Measurements from ENCODE around the gene ZNF594.
"Not testable (repeated sequence)": the region's sequence is repeated elsewhere in the genome, so short reads cannot be mapped to it uniquely, and the experiment has no call there.

The ZNF594 gene

DNA sequence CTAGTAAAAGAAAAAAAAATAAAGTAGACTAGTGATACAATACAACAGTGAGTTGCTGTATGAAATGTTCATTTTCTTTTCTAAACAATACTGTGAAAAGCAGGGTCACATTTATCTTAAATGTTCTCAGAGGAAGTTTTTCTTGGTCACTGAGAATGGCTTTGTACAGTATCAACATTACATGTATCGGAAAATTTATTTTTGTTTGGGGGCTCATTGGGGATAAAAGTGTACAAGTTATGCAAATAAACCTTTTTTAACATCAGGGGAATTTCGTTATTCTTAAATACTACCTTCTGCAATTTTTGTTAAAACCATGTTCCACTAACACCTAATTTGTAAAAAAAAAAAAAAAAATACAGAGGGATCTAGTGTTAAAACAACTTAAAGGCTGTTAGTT, 8.7 kb upstream of the ZNF594 start:
- DNase-seq: no peak

DNA sequence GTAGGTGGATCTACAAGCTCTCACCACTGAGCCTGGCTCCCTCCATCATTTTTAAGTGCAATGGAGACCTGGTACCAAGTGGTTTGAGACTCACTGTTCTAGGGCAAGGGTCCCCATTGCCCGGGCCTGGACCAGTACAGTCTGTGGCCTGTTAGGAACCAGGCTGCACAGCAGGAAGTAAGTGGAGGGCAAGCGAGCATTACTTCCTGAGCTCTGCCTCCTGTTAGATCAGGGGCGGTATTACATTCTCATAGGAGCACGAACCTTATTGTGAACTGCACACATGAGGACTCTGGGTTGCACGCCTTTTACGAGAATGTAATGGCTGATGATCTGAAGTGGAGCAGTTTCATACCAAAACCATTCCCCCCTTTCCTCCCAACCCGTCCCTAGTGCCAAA, 6.8 kb upstream of the ZNF594 start:
- DNase-seq: no peak

DNA sequence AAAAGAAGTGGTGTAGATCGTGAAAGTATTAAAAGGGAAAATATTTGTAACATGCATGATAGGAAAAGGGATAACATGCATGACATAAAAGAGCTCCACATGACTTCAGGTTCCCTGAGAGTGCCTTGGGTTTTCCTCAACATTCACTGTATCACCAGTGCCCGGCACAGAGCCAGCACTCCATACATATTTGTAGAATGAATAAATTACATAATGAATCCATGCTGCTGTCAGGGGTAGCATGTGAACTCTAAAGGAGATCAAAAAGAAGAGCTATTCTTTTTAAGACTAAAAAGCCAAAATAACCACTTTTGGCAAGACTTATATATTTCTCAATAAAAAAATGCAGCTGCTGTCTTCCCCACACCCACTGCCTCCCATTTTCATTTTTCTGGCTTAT, 2.7 kb upstream of the ZNF594 start:
- DNase-seq: no peak

DNA sequence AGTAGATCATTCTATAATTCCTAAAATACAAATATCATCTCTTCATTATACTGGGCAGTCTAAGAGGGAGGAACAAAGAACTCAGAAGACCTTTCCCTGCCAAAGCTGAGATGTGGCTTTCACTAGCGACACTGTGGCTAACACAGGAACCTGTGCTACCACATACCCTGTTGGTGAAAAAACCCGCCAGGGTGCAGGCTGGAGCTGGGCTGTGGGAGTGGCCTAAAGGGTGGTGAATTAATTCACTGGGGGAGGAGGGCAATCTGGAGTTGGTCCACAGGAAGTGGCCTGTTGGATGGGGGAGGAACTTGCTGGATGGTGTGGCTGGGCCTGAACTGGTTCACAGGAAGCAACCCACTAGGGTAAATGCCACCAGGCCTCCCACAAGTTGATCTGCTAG, 7.4 kb downstream of the ZNF594 start:
- no peak for DNase-seq

DNA sequence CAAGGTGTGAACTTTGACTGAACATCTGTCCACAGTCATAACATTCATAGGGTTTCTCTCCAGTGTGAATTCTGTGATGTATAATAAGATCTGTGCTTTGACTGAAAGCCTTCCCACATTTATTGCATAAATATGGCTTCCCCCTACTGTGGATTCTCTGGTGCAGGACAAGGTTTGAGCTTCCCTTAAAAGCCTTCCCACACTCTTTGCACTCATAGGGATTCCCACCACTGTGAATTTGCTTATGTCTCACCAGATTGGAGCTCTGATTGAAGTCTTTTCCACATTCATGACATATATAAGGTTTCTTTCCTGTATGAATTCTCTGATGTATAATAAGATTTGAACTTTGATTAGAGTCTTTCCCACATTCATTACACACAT, 8.3 kb downstream of the ZNF594 start:
- DNase-seq: no peak

DNA sequence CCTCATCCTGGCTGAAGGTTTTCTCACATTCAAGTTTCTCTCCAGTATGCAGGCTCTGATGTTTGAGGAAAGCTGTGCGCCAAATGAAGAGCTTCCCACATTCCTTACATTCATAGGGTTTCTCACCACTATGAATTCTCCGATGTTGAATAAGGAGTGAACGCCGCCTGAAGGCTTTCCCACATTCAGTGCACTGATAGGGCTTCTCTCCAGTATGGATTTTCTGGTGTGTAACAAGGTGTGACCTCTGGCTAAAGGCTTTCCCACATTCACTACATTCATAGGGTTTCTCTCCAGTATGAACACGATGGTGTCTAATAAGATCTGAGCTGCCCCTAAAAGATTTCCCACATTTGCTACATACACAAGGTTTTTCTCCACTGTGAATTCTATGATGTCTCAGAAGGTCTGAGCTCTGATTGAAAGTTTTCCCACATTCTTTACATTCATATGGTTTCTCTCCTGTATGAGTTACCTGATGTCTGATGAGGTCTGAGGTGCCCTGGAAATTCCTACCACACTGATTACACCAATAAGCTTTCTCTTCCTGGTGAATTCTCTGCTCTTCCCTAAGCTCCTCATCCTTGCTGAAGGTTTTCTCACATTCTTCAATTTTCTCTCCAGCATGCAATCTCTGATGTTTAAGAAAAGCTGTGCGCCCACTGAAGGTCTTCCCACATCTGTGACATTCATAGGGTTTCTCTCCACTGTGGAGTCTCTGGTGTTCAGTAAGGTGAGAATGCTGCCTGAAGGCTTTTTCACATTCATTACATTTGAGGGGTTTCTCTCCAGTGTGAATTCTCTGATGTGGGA, 8.9 kb downstream of the ZNF594 start:
- DNase-seq: no peak

DNA sequence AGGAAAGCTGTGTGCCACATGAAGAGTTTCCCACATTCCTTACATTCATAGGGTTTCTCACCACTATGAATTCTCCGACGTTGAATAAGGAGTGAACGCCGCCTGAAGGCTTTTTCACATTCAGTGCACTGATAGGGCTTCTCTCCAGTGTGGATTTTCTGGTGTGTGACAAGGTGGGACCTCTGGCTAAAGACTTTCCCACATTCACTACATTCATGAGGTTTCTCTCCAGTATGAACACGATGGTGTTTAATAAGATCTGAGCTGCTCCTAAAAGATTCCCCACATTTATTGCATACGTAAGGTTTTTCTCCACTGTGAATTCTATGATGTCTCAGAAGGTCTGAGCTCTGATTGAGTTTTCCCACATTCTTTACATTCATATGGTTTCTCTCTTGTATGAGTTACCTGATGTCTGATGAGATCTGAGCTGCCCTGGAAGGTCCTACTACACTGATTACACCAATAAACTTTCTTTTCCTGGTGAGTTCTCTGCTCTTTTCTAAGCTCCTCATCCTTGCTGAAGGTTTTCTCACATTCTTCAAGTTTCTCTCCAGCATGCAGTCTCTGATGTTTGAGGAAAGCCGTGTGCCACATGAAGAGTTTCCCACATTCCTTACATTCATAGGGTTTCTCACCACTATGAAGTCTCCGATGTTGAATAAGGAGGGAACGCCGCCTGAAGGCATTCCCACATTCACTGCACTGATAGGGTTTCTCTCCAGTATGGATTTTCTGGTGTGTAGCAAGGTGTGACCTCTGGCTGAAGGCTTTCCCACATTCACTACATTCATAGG, 10.0 kb downstream of the ZNF594 start:
- no peak for DNase-seq

DNA sequence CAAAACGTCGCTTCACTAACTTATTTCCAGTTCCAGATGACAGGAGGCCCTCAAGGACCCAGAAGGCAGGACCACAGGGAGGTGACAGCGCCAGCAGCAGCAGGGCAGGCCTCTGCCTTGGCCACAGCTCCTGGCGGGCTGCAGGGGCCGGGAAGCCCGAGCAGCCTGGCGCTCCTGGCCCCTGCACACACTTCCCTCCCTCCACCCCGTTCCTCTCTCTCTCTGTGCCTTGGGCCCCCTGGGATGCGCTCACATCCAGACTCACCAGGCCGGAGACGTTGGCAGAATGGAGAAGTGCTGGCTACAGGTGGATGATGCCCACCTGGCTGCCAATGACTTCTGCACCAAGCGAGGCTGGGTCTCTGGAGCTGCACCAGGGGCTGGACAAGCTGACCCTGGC, 12.7 kb downstream of the ZNF594 start:
- no peak for DNase-seq

DNA sequence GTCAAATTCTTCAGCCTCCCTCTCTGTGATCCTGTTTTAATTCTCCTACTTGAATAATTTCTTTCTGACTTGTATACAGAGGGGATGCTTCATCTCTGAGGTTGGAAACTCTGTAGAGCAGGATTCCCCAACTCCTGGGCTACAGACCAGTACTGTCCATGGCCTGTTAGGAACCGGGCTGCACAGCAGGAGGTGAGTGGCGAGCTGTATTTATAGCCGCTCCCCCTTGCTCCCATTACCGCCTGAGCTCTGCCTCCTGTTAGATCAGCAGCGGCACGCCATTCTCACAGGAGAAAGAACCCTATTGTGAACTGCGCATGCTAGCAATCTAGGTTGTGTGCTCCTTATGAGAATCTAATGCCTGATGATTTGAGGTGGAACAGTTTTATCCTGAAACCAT, 16.6 kb downstream of the ZNF594 start:
- not testable (repeated sequence) for DNase-seq

DNA sequence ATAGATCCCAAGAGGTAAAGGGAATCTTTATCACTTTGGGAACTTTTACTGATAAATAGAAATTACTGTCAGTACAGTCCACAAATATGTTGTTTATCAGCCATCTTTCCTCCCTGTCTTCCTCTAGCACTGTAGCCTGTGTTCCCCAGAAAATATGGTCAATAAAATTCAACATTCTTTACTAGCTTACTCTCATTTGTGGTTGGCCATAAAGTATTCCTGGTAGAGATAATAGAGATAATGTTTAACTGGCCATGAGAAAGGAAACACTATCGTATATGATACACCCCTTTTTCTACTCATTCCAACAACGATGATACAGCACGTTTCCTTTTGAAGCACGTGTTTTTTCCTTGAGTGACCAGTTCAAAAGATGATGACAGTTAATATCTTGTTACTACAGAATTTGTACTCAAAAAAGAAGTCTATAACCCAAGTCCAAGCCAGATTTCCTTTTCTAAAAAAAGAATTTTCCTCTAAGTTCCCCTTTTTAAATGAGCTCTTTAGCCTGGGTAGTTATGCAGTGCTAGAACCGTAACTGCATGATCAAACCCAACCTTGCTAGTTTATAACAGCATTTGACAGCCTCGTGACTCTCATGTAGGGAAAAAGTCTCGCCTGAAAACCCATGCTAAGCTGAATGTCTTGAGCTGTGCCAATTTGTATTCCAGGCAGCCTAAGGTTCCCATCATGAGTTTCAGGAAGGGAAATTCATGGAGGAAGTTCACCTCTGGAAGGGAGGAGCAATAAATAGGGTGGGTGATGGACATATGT, 25.7 kb downstream of the ZNF594 start:
- DNase-seq: not testable (repeated sequence)

DNA sequence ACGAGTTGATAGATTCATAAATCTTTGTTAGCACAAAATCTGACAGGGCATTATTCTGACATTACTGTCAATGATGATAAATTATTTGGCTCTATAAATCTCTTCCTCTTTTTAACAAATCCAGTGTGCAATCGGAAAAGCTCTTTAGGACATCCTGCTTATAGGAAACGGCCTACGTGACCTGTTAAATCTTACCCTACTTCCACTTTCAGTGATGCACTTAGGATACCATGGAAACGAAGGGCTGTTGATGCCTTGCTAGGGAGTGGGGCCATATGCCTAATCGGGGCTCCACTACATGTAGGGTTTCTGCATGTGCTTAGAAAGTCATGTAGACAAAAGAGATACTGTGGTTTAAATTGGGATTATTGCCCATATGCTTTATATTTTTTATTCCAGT, 27.2 kb downstream of the ZNF594 start:
- no peak for DNase-seq

DNA sequence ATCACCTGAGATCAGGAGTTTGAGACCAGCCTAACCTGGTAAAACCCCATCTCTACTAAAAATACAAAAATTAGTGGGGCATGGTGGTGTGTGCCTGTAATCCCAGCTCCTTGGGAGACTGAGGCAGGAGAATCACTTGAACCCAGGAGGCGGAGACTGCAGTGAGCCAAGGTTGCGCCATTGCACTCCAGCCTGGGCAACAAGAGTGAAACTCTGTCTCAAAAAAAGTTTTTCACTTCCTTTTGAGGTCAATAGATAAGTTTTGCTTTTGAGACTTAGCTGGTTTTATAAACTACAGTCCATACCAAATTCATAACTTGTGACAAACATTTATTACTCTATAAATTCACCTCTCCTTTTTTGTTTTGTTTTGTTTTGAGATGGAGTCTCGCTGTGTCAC, 29.9 kb downstream of the ZNF594 start:
- DNase-seq: not testable (repeated sequence)

DNA sequence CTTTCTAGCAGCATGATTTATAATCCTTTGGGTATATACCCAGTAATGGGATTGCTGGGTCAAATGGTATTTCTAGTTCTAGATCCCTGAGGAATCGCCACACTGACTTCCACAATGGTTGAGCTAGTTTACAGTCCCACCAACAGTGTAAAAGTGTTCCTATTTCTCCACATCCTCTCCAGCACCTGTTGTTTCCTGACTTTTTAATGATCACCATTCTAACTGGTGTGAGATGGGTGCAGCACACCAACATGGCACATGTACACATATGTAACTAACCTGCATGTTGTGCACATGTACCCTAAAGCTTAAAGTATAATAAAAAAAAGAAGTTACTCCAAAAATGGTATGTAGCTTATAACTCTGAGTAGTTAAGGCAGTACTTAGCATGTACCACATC, 31.0 kb downstream of the ZNF594 start:
- not testable (repeated sequence) for DNase-seq

DNA sequence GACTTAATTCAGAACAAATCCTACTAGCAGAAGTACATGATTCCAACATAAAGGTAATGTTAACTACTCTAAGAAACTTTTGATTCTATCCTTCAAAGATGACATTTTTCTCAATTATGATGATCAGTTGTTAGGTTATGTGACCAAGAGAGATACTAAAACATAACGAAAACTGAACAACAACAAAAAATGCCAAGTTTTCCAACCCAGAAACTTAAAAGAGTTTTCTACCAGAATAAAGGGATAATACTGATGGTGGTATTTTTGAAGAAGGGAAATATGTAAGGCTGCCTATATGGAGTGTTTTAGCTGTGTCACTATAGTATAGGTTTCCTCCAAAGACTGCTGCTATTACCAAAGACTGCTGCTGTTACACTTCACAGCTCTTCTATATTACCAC, 45.5 kb downstream of the ZNF594 start:
- DNase-seq: not testable (repeated sequence)

DNA sequence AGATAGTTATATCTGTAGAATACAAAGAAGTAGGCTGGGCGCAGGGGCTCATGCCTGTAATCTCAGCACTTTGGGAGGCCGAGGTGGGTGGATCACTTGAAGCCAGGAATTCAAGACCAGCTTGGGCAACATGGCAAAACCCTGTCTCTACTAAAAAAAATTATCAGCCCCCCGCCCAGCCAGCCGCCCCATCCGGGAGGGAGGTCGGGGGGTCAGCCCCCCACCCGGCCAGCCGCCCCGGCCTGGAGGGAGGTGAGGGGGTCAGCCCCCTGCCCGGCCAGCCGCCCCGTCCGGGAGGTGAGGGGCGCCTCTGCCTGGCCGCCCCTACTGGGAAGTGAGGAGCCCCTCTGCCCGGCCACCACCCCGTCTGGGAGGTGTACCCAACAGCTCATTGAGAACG, 48.8 kb downstream of the ZNF594 start:
- not testable (repeated sequence) for DNase-seq

DNA sequence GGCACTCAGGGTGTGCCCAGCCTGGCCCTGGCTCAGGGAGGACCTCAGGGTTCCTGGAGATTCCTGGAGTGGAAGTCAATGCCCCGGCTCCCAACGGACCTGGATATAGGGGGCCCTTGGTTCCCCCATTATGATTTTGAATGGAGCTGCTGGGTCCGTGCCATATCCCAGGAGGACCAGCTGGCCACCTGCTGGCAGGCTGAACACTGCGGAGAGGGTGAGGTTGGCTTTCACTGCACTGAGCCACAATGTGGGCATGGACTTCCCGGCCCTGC, 52.3 kb downstream of the ZNF594 start:
- DNase-seq: no peak

DNA sequence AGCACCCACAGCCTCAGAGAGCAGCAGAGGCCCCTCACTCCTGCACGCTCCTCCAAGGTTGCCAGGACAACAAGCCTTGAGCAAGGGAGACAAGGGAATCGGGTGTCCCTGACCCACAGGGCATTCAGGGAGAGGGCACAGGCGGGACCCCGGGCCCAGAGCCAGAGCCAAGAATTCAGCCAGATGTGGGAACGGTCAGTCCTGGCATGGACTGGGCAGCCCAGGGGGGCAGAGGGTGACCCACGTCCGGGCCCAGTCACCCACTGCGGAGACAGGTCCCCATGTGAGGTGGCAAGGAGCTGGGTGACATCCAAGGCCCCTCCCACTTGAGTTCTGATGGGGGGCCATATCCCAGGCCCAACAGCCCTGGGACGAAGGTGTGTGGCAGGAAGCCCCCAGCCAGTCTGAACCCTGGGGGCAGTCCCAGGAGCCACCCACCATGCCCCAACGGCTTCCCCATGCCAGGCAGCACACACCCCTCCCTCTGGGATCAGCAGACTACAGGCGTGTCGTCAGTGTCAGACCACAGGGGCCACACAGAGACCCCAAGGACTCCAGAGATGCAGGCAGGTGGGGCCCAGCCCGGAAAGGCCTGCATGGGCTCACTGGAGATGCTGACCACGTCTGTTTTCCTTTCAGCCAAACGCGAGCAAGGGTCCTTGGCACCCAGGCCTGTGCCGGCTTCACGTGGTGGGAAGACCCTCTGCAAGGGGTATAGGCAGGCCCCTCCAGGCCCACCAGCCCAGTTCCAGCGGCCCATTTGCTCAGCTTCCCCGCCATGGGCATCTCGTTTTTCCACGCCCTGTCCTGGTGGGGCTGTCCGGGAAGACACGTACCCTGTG, 52.8 kb downstream of the ZNF594 start:
- no peak for DNase-seq

DNA sequence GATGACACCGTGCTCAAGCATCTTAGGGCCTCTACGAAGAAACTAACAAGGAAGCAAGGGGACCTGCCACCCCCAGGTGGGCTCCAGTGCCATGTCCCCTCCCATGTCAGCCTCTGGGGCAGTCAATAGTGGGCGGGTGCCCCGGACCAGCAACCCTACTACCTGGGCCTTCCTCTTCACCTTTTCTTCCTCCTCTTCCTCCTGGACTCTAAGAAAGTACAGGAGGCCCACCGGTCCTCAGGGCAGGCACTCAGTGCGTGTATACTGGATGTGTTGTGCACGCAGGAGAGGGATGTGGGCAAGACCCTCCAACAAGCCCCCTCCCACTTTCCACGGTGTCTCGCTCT, 53.5 kb downstream of the ZNF594 start:
- not testable (repeated sequence) for DNase-seq

DNA sequence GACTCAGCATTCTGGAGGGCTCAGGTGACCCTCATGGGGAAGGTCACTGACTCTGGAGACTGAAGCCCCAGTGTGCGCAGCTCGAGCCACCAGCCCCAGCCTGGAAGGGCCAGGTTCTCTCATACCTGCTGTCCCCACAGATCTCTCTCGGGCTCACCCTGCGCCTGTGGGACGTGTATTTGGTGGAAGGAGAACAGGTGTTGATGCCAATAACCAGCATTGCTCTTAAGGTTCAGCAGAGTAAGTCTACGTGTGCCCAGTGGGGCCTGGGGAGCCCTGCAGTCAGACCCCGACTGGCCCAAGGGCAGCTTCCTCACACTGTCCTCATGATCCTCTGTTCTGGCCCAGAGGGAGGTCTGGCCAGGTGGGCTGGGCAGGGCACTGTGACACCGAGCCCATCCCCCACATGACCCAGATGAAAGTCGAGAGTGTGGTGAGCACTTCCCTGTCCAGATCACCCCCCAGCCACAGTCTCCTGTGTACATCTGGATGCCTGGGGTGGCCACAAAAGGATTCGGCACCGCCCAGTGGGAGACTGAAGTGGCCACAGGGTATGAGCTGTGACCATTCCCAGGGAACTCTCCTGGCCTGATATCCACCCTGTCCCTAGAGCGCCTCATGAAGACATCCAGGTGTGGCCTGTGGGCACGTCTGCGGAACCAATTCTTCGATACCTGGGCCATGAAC, 54.0 kb downstream of the ZNF594 start:
- DNase-seq: not testable (repeated sequence)

DNA sequence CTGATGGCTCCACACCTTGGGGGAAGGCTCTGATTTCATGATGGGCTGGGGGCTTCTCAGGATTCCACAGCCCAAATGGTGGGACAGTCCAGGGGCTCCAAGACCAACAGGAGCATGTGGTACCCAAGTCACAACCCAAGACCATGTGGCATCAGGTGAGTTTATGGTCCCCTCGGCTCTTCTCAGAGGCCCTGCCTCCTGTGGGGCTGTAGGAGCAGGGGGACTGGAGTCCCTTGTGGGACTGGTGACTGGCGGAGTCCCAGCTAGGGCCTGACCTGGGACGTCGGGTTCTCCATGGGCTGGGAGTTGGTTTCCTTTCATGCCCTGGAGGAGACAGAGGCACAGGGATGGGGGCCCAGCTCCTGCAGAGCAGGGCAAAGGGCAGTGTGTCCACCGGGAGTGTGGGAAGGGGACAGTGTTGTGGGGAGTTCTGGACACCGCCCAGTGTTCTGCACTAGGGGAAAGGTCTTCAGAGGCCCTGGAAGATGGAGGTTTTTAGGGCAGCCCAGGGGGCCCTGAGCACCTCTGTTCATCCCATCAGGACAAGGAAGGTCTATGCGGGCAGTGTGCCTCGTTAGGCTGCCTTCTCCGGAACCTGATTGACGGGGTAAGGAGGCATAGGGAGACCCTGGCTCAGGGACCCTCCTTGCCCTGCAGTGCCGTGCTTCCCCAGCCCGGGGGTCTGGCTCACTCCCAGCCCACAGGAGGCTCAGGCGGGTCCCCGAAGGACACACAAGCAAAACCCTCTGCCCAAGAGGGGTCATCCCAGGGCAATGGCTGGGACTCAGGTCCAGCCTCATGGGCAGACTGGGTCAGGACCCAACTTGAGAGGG, 54.9 kb downstream of the ZNF594 start:
- not testable (repeated sequence) for DNase-seq

Data from stimulated activated CD4-positive, alpha-beta T cell treated with anti-CD3 and anti-CD28 coated beads, Interleukin-4, amount 100 ng/mL, for 1 hour (primary cell).